WTC11 (cell line): Measurements from ENCODE around the gene PTGIS. TPM values are rescaled to one million over a fixed set of nuclear protein-coding genes. Genes with fewer than 3 reads are reported as not detected.
A peak's percentile ranks its signal among the peaks of the same experiment; 100 is the strongest.

Experiments used
- ATAC-seq: fragments of 200-7000 bp; cut with Tn5 transposase; 2 replicates; pipeline ENCODE4 v1.10.0; 2021; ENCODE audit warnings: mild to moderate bottlenecking, moderate library complexity
- CTCF ChIA-PET: fragments of 300-600 bp; sonication (Branson Sonifier 250); formaldehyde crosslinking; loops from one replicate; lab custom pipeline; 2021; ENCODE audit warnings: antibody characterized with exemption; lab: Charles Lee
- POLR2A ChIA-PET: fragments of 350-600 bp; sonication (Branson Sonifier 250); formaldehyde crosslinking; loops from one replicate; lab custom pipeline; 2021; ENCODE audit warnings: antibody characterized with exemption; lab: Charles Lee
- DNase-seq: peaks from one replicate; pipeline ENCODE4 v3.0.0; 2021; ENCODE audit warnings: low spot score
- H3K27ac Mint-ChIP-seq: 2 replicates; pipeline ENCODE4 v1.8.0; 2021; ENCODE audit warnings: mixed read lengths
- H3K27me3 Mint-ChIP-seq: 2 replicates; pipeline ENCODE4 v1.8.0; 2021; ENCODE audit warnings: low read depth, mild to moderate bottlenecking, moderate library complexity, mixed read lengths
- H3K36me3 Mint-ChIP-seq: 2 replicates; pipeline ENCODE4 v1.8.0; 2021; ENCODE audit warnings: mixed read lengths
- H3K4me1 Mint-ChIP-seq: 2 replicates; pipeline ENCODE4 v1.8.0; 2022; ENCODE audit warnings: mixed read lengths
- H3K4me3 Mint-ChIP-seq: 2 replicates; pipeline ENCODE4 v1.8.0; 2021; ENCODE audit warnings: mild to moderate bottlenecking, moderate library complexity, mixed read lengths
- H3K9me3 Mint-ChIP-seq: 2 replicates; pipeline ENCODE4 v1.8.0; 2021; ENCODE audit warnings: mixed read lengths
- ARID4B ChIP-seq: sonication (generic); formaldehyde crosslinking; IDR thresholded peaks from 2 replicates; pipeline ENCODE4 v1.8.0; 2023; ENCODE audit warnings: missing genetic modification reagents, mild to moderate bottlenecking, borderline replicate concordance
- ATF6 ChIP-seq: sonication (generic); formaldehyde crosslinking; IDR thresholded peaks from 2 replicates; pipeline ENCODE4 v1.8.1; 2023; ENCODE audit warnings: mild to moderate bottlenecking, missing genetic modification reagents
- CBFB ChIP-seq: sonication (generic); formaldehyde crosslinking; IDR thresholded peaks from 2 replicates; pipeline ENCODE4 v1.8.1; 2022; ENCODE audit warnings: mild to moderate bottlenecking, low read depth, missing genetic modification reagents
- ERG ChIP-seq: fragments of 250-450 bp; sonication (Bioruptor Pico); IDR thresholded peaks from 2 replicates; pipeline ENCODE4 v1.8.0; 2021; ENCODE audit warnings: mild to moderate bottlenecking
- FOXP4 ChIP-seq: sonication (generic); formaldehyde crosslinking; IDR thresholded peaks from 2 replicates; pipeline ENCODE4 v1.8.0; 2022; ENCODE audit warnings: mild to moderate bottlenecking, missing genetic modification reagents
- HMGA2 ChIP-seq: fragments of 250-450 bp; sonication (Bioruptor Pico); IDR thresholded peaks from 2 replicates; pipeline ENCODE4 v1.4.0; 2021; ENCODE audit warnings: mild to moderate bottlenecking, moderate library complexity
- HMGXB4 ChIP-seq: sonication (generic); formaldehyde crosslinking; IDR thresholded peaks from 2 replicates; pipeline ENCODE4 v1.8.1; 2023; ENCODE audit warnings: mild to moderate bottlenecking, moderate library complexity, missing genetic modification reagents
- NFATC4 ChIP-seq: fragments of 250-450 bp; sonication (Bioruptor Pico); IDR thresholded peaks from 2 replicates; pipeline ENCODE4 v1.9.0; 2021; ENCODE audit warnings: mild to moderate bottlenecking
- RORB ChIP-seq: fragments of 250-450 bp; sonication (Bioruptor Pico); IDR thresholded peaks from 2 replicates; pipeline ENCODE4 v1.9.0; 2021; ENCODE audit warnings: mild to moderate bottlenecking
- USF1 ChIP-seq: sonication (generic); formaldehyde crosslinking; IDR thresholded peaks from 2 replicates; pipeline ENCODE4 v1.8.0; 2022; ENCODE audit warnings: mild to moderate bottlenecking, missing genetic modification reagents
- USF2 ChIP-seq: sonication (generic); formaldehyde crosslinking; IDR thresholded peaks from 2 replicates; pipeline ENCODE4 v1.8.1; 2023; ENCODE audit warnings: mild to moderate bottlenecking, missing genetic modification reagents, moderate library complexity
- ZNF396 ChIP-seq: fragments of 250-450 bp; sonication (Bioruptor Pico); IDR thresholded peaks from 2 replicates; pipeline ENCODE4 v1.8.0; 2021; ENCODE audit warnings: mild to moderate bottlenecking, moderate library complexity, borderline replicate concordance
- ZNF532 ChIP-seq: fragments of 250-450 bp; sonication (Bioruptor Pico); IDR thresholded peaks from 2 replicates; pipeline ENCODE4 v1.9.0; 2021; ENCODE audit warnings: mild to moderate bottlenecking, borderline replicate concordance
- total RNA-seq: library from RNA; stranded (reverse); gene quantifications from 3 replicates; pipeline ENCODE4 v1.2.3, GENCODE V29; 2021

Gene PTGIS
- total RNA-seq, 1 experiment from 2014 or later, result 24.3 TPM

- no peak for TF ChIP-seq ARID4B (CRISPR knock-in tag)
- peak; percentile 89 for TF ChIP-seq USF2
Measured at GRCh38 chr20:49501917-49502316, 66.0 kb downstream of the PTGIS start (continued).

- Mint-ChIP-seq H3K27me3 (peaks cover 3% of the 10 kb centered on the region), H3K36me3 (no peaks in the 10 kb centered on the region), H3K4me1 (peaks cover 9% of the 10 kb centered on the region), H3K27ac (no peak overlapping the region), H3K9me3 (peaks cover 6% of the 10 kb centered on the region), H3K4me3 (no peak overlapping the region)
- ChIA-PET CTCF (interaction anchor here (0.9 to 4.4 kb wide), 7 partner anchors 11 to 177 kb away, joined by 4 to 32 read pairs (median 5); no protein-coding TSS in a partner anchor), POLR2A (no interaction called here)
- DNase-seq, result no peak
- ATAC-seq, result no peak
- TF ChIP-seq HMGA2 (CRISPR knock-in tag), result no peak
- TF ChIP-seq USF2, result no peak
- TF ChIP-seq USF1 (CRISPR knock-in tag), result no peak
- TF ChIP-seq NFATC4 (CRISPR knock-in tag), result no peak
- TF ChIP-seq HMGXB4 (CRISPR knock-in tag), result no peak
- TF ChIP-seq RORB (CRISPR knock-in tag), result no peak
- TF ChIP-seq FOXP4 (CRISPR knock-in tag), result no peak
- TF ChIP-seq ZNF532 (CRISPR knock-in tag), result no peak
- TF ChIP-seq ZNF396 (CRISPR knock-in tag), result no peak
- no peak for TF ChIP-seq CBFB (CRISPR knock-in tag)
- no peak for TF ChIP-seq ATF6 (CRISPR knock-in tag)
- no peak for TF ChIP-seq ERG (CRISPR knock-in tag)
Measured at GRCh38 chr20:49497398-49497669, 70.6 kb downstream of the PTGIS start.
